K562 (cell line): ENCODE data around the gene SCGB1A1. TPM values are rescaled to one million over a fixed set of nuclear protein-coding genes. Genes with fewer than 3 reads are reported as not detected.
A peak's percentile ranks its signal among the peaks of the same experiment; 100 is the strongest.

ENCODE experiments used
- ARID1B ChIP-seq: fragments of 450-650 bp; IDR thresholded peaks from 2 replicates; pipeline ENCODE4 v1.6.1; 2016; ENCODE audit warnings: antibody characterized with exemption, mild to moderate bottlenecking, inconsistent platforms
- ARNT ChIP-seq, 2 experiments: fragments of 450-650 bp; IDR thresholded peaks; 2 replicates each; pipeline ENCODE4 v1.6.1; 2016; ENCODE audit warnings: mild to moderate bottlenecking in 1 of 2
- C11orf30 ChIP-seq: fragments of 450-650 bp; IDR thresholded peaks from 2 replicates; pipeline ENCODE4 v1.6.1; 2016; ENCODE audit warnings: low read depth, mild to moderate bottlenecking
- CBX5 ChIP-seq: IDR thresholded peaks from 2 replicates; pipeline ENCODE4 v1.6.1; 2014; ENCODE audit warnings: low read depth, borderline replicate concordance
- CTCFL ChIP-seq: IDR thresholded peaks from 2 replicates; pipeline ENCODE4 v1.6.1; 2011; ENCODE audit warnings: borderline replicate concordance, low read depth, mild to moderate bottlenecking, moderate library complexity, low read length; ENCODE audit not compliant: insufficient read depth, poor library complexity, severe bottlenecking
- HDAC2 ChIP-seq: fragments of 450-650 bp; IDR thresholded peaks from 2 replicates; pipeline ENCODE4 v1.6.1; 2016; ENCODE audit warnings: mild to moderate bottlenecking
- MIER1 ChIP-seq: fragments of 450-650 bp; IDR thresholded peaks from 2 replicates; pipeline ENCODE4 v1.6.1; 2016; ENCODE audit warnings: antibody characterized with exemption, mild to moderate bottlenecking, low read depth
- REST ChIP-seq, 2 experiments: fragments of 450-650 bp; formaldehyde crosslinking in 1 of 2; IDR thresholded peaks; 2 replicates each; pipeline versions ENCODE4 v1.4.0 to v1.6.1; 2014 to 2020; ENCODE audit warnings: mild to moderate bottlenecking in 2 of 2, borderline replicate concordance in 1 of 2, low read depth in 1 of 2
- ZNF592 ChIP-seq: fragments of 450-650 bp; IDR thresholded peaks from 2 replicates; pipeline ENCODE4 v1.6.1; 2017; ENCODE audit warnings: antibody characterized with exemption, mild to moderate bottlenecking
- polyA plus RNA-seq, 8 experiments: library from polyadenylated mRNA; depleted of rRNA in 4 of 8; stranded (reverse) in 5 of 8; unstranded in 3 of 8; fragments of >200 nt; fragmentation: Nextera tagmentation in 2 of 8; fragmentation: Illumina TruSeq in 1 of 8; extraction: Ambion mirVana in 2 of 8; extraction: Trizol in 1 of 8; gene quantifications; 2 replicates each; pipeline versions ENCODE4 v1.2.1 to v1.2.3, GENCODE V29; 2011 to 2014; ENCODE audit warnings: inconsistent platforms in 1 of 8, missing spikeins in 1 of 8
- total RNA-seq, 7 experiments: library from RNA; depleted of rRNA in 6 of 7; stranded (reverse); fragments of >200 nt in 6 of 7; fragmentation: Illumina TruSeq in 2 of 7; extraction: Trizol in 2 of 7; gene quantifications; 2 replicates each; pipeline versions ENCODE4 v1.2.1 to v1.2.3, GENCODE V29; 2011 to 2021; ENCODE audit warnings: low replicate concordance in 1 of 7

SCGB1A1 gene
- total and polyA plus RNA-seq, 9 of the 15 experiments (the other 6 are each of a cell fraction or from before 2014, with no cell fraction given), result 0.55 TPM; not detected in 8

- TF ChIP-seq CTCFL, result peak; percentile 69
- peak; percentile 64 for TF ChIP-seq ZNF592
- TF ChIP-seq ARID1B, result peak; percentile 28
- TF ChIP-seq C11orf30, result peak; percentile 76
- TF ChIP-seq CBX5, result no peak
- TF ChIP-seq REST (IDR thresholded peaks at IDR 0.05; ENCODE audit: borderline replicate concordance), result peak; percentile 30; the same call in 1 of the 2 replicates
- TF ChIP-seq REST (CRISPR knock-in tag; IDR thresholded peaks at IDR 0.05; ENCODE audit: low read depth), result no peak
- no peak for TF ChIP-seq MIER1
- 0 out of 2 replicates have a peak, but pooled peaks have one; percentile 51 for TF ChIP-seq HDAC2
- no peak for TF ChIP-seq ARNT (IDR thresholded peaks at IDR 0.05)
Observed at GRCh38 chr11:62393061-62393611, 25.7 kb upstream of the SCGB1A1 start (continued).
